ENCODE results near the gene TMEM151A.

DNA sequence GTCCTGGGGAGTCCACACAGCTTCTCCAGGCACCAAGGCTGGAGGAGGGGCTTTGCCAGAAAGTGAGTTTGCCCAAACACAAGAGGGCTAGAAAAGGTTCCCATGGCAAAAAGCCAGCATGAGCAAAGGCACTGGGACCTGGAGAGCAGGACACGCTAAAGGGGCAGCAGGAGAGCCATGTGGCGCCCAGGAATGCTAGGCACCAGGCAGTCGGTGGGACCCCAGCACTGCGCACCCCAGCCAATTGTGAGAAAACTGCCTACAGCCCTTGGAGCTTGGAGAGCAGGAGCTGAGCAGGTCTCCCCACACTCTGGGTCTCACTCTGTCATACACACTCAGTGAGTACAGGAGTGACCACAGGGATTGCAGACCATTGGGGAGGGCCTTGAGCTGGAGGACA, 28.5 kb upstream of the TMEM151A start:
- TF ChIP-seq, protein P1, sequence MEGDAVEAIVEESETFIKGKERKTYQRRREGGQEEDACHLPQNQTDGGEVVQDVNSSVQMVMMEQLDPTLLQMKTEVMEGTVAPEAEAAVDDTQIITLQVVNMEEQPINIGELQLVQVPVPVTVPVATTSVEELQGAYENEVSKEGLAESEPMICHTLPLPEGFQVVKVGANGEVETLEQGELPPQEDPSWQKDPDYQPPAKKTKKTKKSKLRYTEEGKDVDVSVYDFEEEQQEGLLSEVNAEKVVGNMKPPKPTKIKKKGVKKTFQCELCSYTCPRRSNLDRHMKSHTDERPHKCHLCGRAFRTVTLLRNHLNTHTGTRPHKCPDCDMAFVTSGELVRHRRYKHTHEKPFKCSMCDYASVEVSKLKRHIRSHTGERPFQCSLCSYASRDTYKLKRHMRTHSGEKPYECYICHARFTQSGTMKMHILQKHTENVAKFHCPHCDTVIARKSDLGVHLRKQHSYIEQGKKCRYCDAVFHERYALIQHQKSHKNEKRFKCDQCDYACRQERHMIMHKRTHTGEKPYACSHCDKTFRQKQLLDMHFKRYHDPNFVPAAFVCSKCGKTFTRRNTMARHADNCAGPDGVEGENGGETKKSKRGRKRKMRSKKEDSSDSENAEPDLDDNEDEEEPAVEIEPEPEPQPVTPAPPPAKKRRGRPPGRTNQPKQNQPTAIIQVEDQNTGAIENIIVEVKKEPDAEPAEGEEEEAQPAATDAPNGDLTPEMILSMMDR (IDR thresholded peaks at IDR 0.05; ENCODE audit: low read depth, low read length, missing input control), result no peak
- TF ChIP-seq FOXA1 (IDR thresholded peaks at IDR 0.05), result no peak
- TF ChIP-seq, protein P2, sequence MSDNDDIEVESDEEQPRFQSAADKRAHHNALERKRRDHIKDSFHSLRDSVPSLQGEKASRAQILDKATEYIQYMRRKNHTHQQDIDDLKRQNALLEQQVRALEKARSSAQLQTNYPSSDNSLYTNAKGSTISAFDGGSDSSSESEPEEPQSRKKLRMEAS (IDR thresholded peaks at IDR 0.05), result no peak

Data from liver (tissue), 2 donors.